Measurements from ENCODE around the gene ABLIM3.

GRCh38 chr5:149157330-149157729 lies 16.0 kb downstream of the ABLIM3 start:
- TF ChIP-seq EZH2 (IDR thresholded peaks at IDR 0.05; ENCODE audit: low read depth): no peak
- TF ChIP-seq, protein P1, sequence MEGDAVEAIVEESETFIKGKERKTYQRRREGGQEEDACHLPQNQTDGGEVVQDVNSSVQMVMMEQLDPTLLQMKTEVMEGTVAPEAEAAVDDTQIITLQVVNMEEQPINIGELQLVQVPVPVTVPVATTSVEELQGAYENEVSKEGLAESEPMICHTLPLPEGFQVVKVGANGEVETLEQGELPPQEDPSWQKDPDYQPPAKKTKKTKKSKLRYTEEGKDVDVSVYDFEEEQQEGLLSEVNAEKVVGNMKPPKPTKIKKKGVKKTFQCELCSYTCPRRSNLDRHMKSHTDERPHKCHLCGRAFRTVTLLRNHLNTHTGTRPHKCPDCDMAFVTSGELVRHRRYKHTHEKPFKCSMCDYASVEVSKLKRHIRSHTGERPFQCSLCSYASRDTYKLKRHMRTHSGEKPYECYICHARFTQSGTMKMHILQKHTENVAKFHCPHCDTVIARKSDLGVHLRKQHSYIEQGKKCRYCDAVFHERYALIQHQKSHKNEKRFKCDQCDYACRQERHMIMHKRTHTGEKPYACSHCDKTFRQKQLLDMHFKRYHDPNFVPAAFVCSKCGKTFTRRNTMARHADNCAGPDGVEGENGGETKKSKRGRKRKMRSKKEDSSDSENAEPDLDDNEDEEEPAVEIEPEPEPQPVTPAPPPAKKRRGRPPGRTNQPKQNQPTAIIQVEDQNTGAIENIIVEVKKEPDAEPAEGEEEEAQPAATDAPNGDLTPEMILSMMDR (conservative IDR thresholded peaks at IDR 0.05): no peak
